Activated naive CD8-positive, alpha-beta T cell treated with anti-CD3 and anti-CD28 coated beads, Interleukin-2, amount 50 U/mL, for 24 hours (primary cell): ENCODE data around the gene SEZ6L.

Experiments
- ATAC-seq: fragments of 150-1000 bp; cut with Tn5 transposase; one replicate; pipeline ENCODE4 v1.10.0; 2021
- DNase-seq: peaks from one replicate; pipeline ENCODE4 v3.0.0; 2021
- H3K27ac Mint-ChIP-seq: one replicate; pipeline ENCODE4 v1.8.0; 2021; ENCODE audit warnings: mild to moderate bottlenecking, mixed read lengths
- H3K27me3 Mint-ChIP-seq: one replicate; pipeline ENCODE4 v1.8.0; 2021; ENCODE audit warnings: mixed read lengths
- H3K36me3 Mint-ChIP-seq: one replicate; pipeline ENCODE4 v1.8.0; 2021; ENCODE audit warnings: low read depth, mixed read lengths
- H3K4me1 Mint-ChIP-seq: one replicate; pipeline ENCODE4 v1.8.0; 2021; ENCODE audit warnings: mixed read lengths
- H3K4me3 Mint-ChIP-seq: one replicate; pipeline ENCODE4 v1.8.0; 2021; ENCODE audit warnings: mild to moderate bottlenecking, moderate library complexity, mixed read lengths
- H3K9me3 Mint-ChIP-seq: one replicate; pipeline ENCODE4 v1.8.0; 2021; ENCODE audit warnings: mixed read lengths

Gene SEZ6L

GRCh38 chr22:26245001-26245400 lies 75.7 kb downstream of the SEZ6L start:
- H3K27ac Mint-ChIP-seq, result no peak overlapping the region
- no peaks in the 10 kb centered on the region for H3K4me1 Mint-ChIP-seq
- H3K27me3 Mint-ChIP-seq, result peaks cover 1% of the 10 kb centered on the region
- no peaks in the 10 kb centered on the region for H3K36me3 Mint-ChIP-seq
- no peaks in the 10 kb centered on the region for H3K9me3 Mint-ChIP-seq
- DNase-seq (no peak), ATAC-seq (no peak)
- no peak overlapping the region for H3K4me3 Mint-ChIP-seq

DNA sequence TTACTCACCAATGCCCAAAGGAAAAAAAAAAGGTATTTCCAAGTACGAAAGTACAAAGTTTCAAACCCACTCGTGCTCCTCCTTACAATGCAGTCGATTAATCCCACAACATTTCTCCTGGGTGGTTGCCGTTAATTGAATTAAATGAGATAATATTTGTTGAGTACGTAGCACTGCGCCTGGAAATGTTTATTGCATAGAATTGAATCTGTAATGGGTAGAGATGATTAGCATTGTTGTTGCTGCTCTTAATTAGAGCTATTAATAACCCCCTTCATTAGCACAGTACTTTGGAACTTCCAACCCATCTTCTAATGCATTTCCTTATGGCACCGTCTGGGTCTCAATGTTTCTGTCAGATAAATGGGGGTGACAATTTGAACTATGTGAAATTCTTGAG lies 77.3 kb downstream of the SEZ6L start:
- H3K9me3 Mint-ChIP-seq, result no peaks in the 10 kb centered on the region
- H3K4me1 Mint-ChIP-seq, result no peaks in the 10 kb centered on the region
- H3K4me3 Mint-ChIP-seq, result no peak overlapping the region
- no peak for ATAC-seq
- H3K36me3 Mint-ChIP-seq, result no peaks in the 10 kb centered on the region
- peaks cover 13% of the 10 kb centered on the region for H3K27me3 Mint-ChIP-seq
- no peak for DNase-seq
- no peak overlapping the region for H3K27ac Mint-ChIP-seq

DNA sequence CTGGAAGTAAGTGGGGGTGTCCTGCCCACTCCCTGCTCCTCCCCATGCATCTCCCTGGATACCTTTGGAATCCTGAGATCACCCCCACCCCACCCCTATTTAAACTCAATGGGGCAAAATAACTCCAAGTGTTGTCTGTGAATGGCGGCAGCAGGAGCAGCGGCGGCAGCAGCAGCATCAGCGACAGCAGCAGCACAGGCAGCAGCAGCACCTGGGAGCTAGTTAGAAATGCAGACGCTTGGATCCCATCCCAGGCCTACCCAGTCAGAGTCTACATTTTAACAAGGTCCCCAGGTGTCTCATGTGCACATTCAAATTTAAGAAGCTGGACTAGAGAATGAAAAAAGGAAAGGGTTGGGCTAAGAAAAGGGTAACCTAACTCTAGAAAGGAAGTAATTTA lies 82.6 kb downstream of the SEZ6L start:
- no peak for DNase-seq
- Mint-ChIP-seq H3K27ac (no peak overlapping the region), H3K27me3 (peaks cover 20% of the 10 kb centered on the region)

DNA sequence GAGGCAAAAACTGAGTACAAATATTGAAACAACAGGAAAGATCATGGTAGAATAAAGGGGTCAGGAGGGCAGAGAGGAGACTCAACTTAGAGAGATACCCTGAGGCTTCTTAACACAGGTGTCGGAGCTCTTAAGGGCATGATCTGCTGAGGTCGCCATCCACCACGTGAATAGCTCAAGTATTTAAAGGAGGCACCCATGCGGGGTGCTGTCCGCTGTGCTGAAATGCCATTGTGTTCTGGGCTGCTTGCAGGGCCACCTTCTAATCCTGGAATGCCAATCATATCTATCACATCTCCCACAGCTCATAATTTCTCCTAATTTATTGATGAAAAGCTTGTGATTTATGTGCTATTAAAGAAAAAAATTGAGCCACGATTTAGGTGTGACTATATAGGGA lies 90.2 kb downstream of the SEZ6L start:
- H3K9me3 Mint-ChIP-seq, result no peaks in the 10 kb centered on the region
- DNase-seq (no peak), ATAC-seq (no peak)
- no peak overlapping the region for H3K27ac Mint-ChIP-seq
- H3K36me3 Mint-ChIP-seq, result no peaks in the 10 kb centered on the region
- H3K27me3 Mint-ChIP-seq, result peaks cover 24% of the 10 kb centered on the region
- no peaks in the 10 kb centered on the region for H3K4me1 Mint-ChIP-seq
- no peak overlapping the region for H3K4me3 Mint-ChIP-seq

More for the DNA sequence above, 82.6 kb downstream of the SEZ6L start:
- no peaks in the 10 kb centered on the region for H3K9me3 Mint-ChIP-seq
- H3K4me3 Mint-ChIP-seq, result no peak overlapping the region
- no peak for ATAC-seq
- H3K4me1 Mint-ChIP-seq, result no peaks in the 10 kb centered on the region
- H3K36me3 Mint-ChIP-seq, result no peaks in the 10 kb centered on the region

- ATAC-seq (no peak), DNase-seq (no peak)
- no peaks in the 10 kb centered on the region for H3K4me1 Mint-ChIP-seq
- H3K27me3 Mint-ChIP-seq, result peaks cover 26% of the 10 kb centered on the region
- no peak overlapping the region for H3K27ac Mint-ChIP-seq
- H3K9me3 Mint-ChIP-seq, result no peaks in the 10 kb centered on the region
- no peaks in the 10 kb centered on the region for H3K36me3 Mint-ChIP-seq
- no peak overlapping the region for H3K4me3 Mint-ChIP-seq
Measured at GRCh38 chr22:26264162-26264561, 94.9 kb downstream of the SEZ6L start.

- Mint-ChIP-seq H3K4me3 (no peak overlapping the region), H3K9me3 (no peaks in the 10 kb centered on the region), H3K27ac (no peak overlapping the region), H3K27me3 (peaks cover 24% of the 10 kb centered on the region), H3K4me1 (no peaks in the 10 kb centered on the region), H3K36me3 (no peaks in the 10 kb centered on the region)
- no peak for DNase-seq
- no peak for ATAC-seq
Measured at GRCh38 chr22:26265281-26265680, 96.0 kb downstream of the SEZ6L start.

GRCh38 chr22:26265909-26266308 lies 96.6 kb downstream of the SEZ6L start:
- H3K36me3 Mint-ChIP-seq, result no peaks in the 10 kb centered on the region
- H3K27ac Mint-ChIP-seq, result no peak overlapping the region
- H3K9me3 Mint-ChIP-seq, result no peaks in the 10 kb centered on the region
- DNase-seq (no peak), ATAC-seq (no peak)
- H3K4me1 Mint-ChIP-seq, result no peaks in the 10 kb centered on the region
- H3K4me3 Mint-ChIP-seq, result no peak overlapping the region
- peaks cover 21% of the 10 kb centered on the region for H3K27me3 Mint-ChIP-seq

DNA sequence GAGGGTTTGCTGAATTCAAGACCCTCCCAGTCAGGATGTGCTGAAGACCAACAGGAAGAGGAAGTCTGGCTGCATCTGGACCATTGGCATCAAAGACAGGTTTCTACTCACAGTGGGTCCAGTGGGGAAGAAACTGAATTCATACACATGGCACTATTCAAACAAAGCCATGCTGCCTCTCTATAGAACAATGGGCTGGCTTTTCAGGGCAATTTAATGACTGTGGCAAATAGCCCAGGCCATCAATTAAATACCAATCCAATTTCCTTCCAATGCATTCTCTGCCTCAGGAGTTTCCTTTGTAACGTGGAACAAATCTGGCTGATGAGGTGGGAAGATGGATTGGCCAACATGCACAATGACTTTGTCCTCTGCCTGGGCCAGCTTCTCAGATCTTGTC lies 98.6 kb downstream of the SEZ6L start:
- no peaks in the 10 kb centered on the region for H3K9me3 Mint-ChIP-seq
- no peaks in the 10 kb centered on the region for H3K4me1 Mint-ChIP-seq
- no peak for DNase-seq
- ATAC-seq, result no peak
- no peaks in the 10 kb centered on the region for H3K36me3 Mint-ChIP-seq
- peaks cover 16% of the 10 kb centered on the region for H3K27me3 Mint-ChIP-seq
- no peak overlapping the region for H3K4me3 Mint-ChIP-seq
- H3K27ac Mint-ChIP-seq, result no peak overlapping the region

DNA sequence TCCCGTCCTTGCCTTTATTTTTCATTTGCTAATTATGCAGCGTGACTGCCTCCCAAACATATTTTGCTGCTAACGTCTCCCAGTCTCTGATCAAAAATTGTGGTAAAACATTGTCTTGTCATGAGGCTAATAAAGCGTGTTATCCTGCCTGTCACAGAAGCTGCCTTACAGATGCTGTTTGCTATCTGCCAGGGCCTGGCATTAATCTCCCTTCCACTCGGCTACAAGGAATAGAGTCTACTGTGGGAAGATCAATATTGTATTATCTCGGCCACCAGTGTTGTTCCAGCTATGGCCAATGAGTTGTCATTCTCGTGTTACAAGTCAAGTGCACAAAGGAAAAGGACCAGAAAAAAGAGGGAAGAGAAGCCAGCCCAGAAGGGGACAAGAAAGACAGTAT lies 100.3 kb downstream of the SEZ6L start:
- H3K27ac Mint-ChIP-seq, result no peak overlapping the region
- H3K4me1 Mint-ChIP-seq, result no peaks in the 10 kb centered on the region
- H3K9me3 Mint-ChIP-seq, result no peaks in the 10 kb centered on the region
- DNase-seq (no peak), ATAC-seq (no peak)
- peaks cover 9% of the 10 kb centered on the region for H3K27me3 Mint-ChIP-seq
- no peaks in the 10 kb centered on the region for H3K36me3 Mint-ChIP-seq
- H3K4me3 Mint-ChIP-seq, result no peak overlapping the region

DNA sequence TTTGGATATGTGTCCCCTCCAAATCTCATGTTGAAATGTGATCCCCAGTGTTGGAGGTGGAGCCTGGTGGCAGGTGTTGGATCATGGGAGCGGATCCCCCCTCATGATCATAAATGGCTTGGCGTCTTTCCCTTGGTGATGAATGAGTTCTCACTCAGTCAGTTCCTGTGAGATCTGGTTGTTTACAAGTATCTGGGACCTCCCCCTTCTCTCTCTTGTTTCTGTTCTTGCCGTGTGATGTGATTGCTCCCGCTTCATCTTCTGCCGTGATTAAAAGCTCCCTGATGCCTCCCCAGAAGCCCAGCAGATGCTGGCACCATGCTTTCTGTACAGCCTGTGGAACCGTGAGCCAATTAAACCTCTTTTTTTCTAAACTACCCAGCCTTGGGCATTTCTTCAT lies 102.2 kb downstream of the SEZ6L start:
- Mint-ChIP-seq H3K4me3 (no peak overlapping the region), H3K9me3 (no peaks in the 10 kb centered on the region), H3K36me3 (no peaks in the 10 kb centered on the region), H3K27ac (no peak overlapping the region), H3K4me1 (no peaks in the 10 kb centered on the region), H3K27me3 (peaks cover 9% of the 10 kb centered on the region)
- DNase-seq (no peak), ATAC-seq (no peak)

DNA sequence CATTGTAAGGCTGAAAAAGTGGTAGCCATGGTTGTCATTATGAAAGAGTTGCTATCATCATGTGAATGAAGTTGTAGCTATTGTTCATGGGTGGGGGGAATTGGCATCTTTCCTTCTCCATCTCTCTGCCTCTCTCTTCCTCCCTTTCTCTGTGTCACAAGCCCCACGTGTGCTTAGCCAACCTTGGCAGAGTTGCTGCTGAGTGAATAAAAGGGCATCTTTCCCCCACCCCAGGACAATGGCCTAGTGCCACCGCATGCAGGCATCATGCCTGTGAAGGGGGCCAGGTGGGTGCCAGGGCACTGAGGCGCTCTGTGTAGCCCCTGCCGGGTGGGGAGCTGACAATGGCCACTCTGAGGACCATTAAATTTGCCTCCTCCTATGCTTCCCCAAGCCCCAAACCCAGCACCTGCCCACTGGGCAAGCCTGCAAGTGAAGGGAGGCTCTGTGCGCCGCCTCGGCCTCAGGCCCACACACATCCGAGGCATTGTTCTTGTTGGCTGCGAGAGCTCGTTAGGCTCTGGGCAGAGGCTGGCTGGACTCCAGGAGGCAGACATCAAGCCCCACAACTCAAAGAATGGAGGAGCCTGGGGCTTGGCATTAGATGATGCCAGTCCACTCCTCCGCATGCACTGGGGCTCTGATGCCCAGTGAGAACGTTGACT lies 103.9 kb downstream of the SEZ6L start:
- H3K9me3 Mint-ChIP-seq, result no peaks in the 10 kb centered on the region
- no peak for DNase-seq
- no peak overlapping the region for H3K27ac Mint-ChIP-seq
- peaks cover 7% of the 10 kb centered on the region for H3K27me3 Mint-ChIP-seq
- no peak for ATAC-seq
- H3K4me1 Mint-ChIP-seq, result no peaks in the 10 kb centered on the region
- H3K4me3 Mint-ChIP-seq, result no peak overlapping the region
- no peaks in the 10 kb centered on the region for H3K36me3 Mint-ChIP-seq

- Mint-ChIP-seq H3K27ac (no peak overlapping the region), H3K9me3 (no peaks in the 10 kb centered on the region), H3K4me1 (no peaks in the 10 kb centered on the region), H3K36me3 (no peaks in the 10 kb centered on the region), H3K27me3 (peaks cover 5% of the 10 kb centered on the region), H3K4me3 (no peak overlapping the region)
- DNase-seq (no peak), ATAC-seq (no peak)
Measured at GRCh38 chr22:26276529-26277160, 107.4 kb downstream of the SEZ6L start.

- peaks cover 15% of the 10 kb centered on the region for H3K27me3 Mint-ChIP-seq
- no peak for ATAC-seq
- no peaks in the 10 kb centered on the region for H3K4me1 Mint-ChIP-seq
- H3K9me3 Mint-ChIP-seq, result no peaks in the 10 kb centered on the region
- no peak overlapping the region for H3K27ac Mint-ChIP-seq
- H3K36me3 Mint-ChIP-seq, result no peaks in the 10 kb centered on the region
- H3K4me3 Mint-ChIP-seq, result no peak overlapping the region
- DNase-seq, result no peak
Measured at GRCh38 chr22:26281941-26282340, 112.7 kb downstream of the SEZ6L start.

DNA sequence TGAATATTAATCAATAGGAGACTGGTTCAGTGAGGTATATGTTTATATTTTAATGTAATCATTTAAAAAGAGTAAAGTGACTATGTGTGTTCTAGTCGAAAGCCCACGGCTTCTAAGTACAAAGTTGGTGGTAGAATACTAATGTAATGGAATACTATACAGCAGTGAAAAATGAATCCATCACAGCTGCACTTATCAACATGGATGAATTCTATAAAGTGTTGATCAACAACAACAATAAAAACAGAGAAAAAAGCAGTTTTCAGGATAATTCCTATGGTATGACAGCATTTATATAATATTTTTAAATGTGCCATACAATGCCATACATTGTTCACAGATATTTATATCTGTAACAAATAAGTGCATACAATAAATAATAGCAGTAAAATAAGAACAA lies 114.1 kb downstream of the SEZ6L start:
- H3K27ac Mint-ChIP-seq, result no peak overlapping the region
- H3K36me3 Mint-ChIP-seq, result no peaks in the 10 kb centered on the region
- DNase-seq (no peak), ATAC-seq (no peak)
- no peaks in the 10 kb centered on the region for H3K4me1 Mint-ChIP-seq
- H3K4me3 Mint-ChIP-seq, result no peak overlapping the region
- H3K27me3 Mint-ChIP-seq, result peaks cover 19% of the 10 kb centered on the region
- H3K9me3 Mint-ChIP-seq, result no peaks in the 10 kb centered on the region

- ATAC-seq (no peak), DNase-seq (no peak)
- Mint-ChIP-seq H3K4me3 (no peak overlapping the region), H3K36me3 (no peaks in the 10 kb centered on the region), H3K4me1 (no peaks in the 10 kb centered on the region), H3K9me3 (no peaks in the 10 kb centered on the region), H3K27me3 (peaks cover 17% of the 10 kb centered on the region), H3K27ac (no peak overlapping the region)
Measured at GRCh38 chr22:26285632-26286031, 116.4 kb downstream of the SEZ6L start.
